HepG2 (cell line): Measurements from ENCODE around the gene SECTM1. TPM values are rescaled to one million over a fixed set of nuclear protein-coding genes. Genes with fewer than 3 reads are reported as not detected.

Experiments used
- ATAD3A ChIP-seq: sonication (generic); formaldehyde crosslinking; IDR thresholded peaks from 2 replicates; pipeline ENCODE4 v1.4.0; 2020; ENCODE audit warnings: missing genetic modification reagents
- CREB1 ChIP-seq, 2 experiments: fragments of 450-650 bp in 1 of 2; IDR thresholded peaks; 2 replicates each; pipeline ENCODE4 v1.6.1; 2016 to 2017; ENCODE audit warnings: control low read depth in 1 of 2, mild to moderate bottlenecking in 1 of 2, missing compliant biosample characterization in 1 of 2, missing genetic modification characterization in 1 of 2
- LCORL ChIP-seq, 2 experiments: fragments of 450-650 bp in 1 of 2; sonication (generic) in 1 of 2; formaldehyde crosslinking in 1 of 2; IDR thresholded peaks; 2 replicates each; pipeline versions ENCODE4 v1.5.0 to v1.6.1; 2017 to 2020; ENCODE audit warnings: antibody characterized with exemption in 1 of 2, missing genetic modification reagents in 1 of 2
- MED13 ChIP-seq: sonication (generic); formaldehyde crosslinking; IDR thresholded peaks from 2 replicates; pipeline ENCODE4 v1.5.0; 2020; ENCODE audit warnings: missing genetic modification reagents
- SAP130 ChIP-seq: IDR thresholded peaks from 2 replicates; pipeline ENCODE4 v1.6.1; 2016; ENCODE audit warnings: low read depth
- ZBTB38 ChIP-seq: sonication (generic); formaldehyde crosslinking; IDR thresholded peaks from 2 replicates; pipeline ENCODE4 v1.5.1; 2020; ENCODE audit warnings: mild to moderate bottlenecking, missing genetic modification reagents
- ZBTB7B ChIP-seq: sonication (generic); formaldehyde crosslinking; IDR thresholded peaks from 2 replicates; pipeline ENCODE4 v1.4.0; 2020; ENCODE audit warnings: missing genetic modification reagents
- ZFP36L1 ChIP-seq: sonication (generic); formaldehyde crosslinking; IDR thresholded peaks from 2 replicates; pipeline ENCODE4 v1.8.0; 2022; ENCODE audit warnings: mild to moderate bottlenecking, missing genetic modification reagents, moderate library complexity
- ZMYM3 ChIP-seq: sonication (generic); formaldehyde crosslinking; IDR thresholded peaks from 2 replicates; pipeline ENCODE4 v1.5.1; 2020; ENCODE audit warnings: mild to moderate bottlenecking, missing genetic modification reagents
- ZNF282 ChIP-seq: fragments of 450-650 bp; IDR thresholded peaks from 2 replicates; pipeline ENCODE4 v1.6.1; 2018; ENCODE audit not compliant: partially characterized antibody
- ZNF432 ChIP-seq: sonication (generic); formaldehyde crosslinking; IDR thresholded peaks from 2 replicates; pipeline ENCODE4 v1.5.0; 2020; ENCODE audit warnings: missing genetic modification reagents, mild to moderate bottlenecking, borderline replicate concordance
- ZSCAN25 ChIP-seq: sonication (generic); formaldehyde crosslinking; IDR thresholded peaks from 2 replicates; pipeline ENCODE4 v1.8.0; 2022; ENCODE audit warnings: mild to moderate bottlenecking, missing genetic modification reagents
- ZSCAN31 ChIP-seq: sonication (generic); formaldehyde crosslinking; IDR thresholded peaks from 2 replicates; pipeline ENCODE4 v1.5.0; 2020; ENCODE audit warnings: low read depth, mild to moderate bottlenecking, missing genetic modification reagents
- polyA plus RNA-seq, 8 experiments: library from polyadenylated mRNA; depleted of rRNA in 3 of 8; stranded (reverse) in 7 of 8; unstranded in 1 of 8; fragments of >200 nt; fragmentation: Illumina TruSeq in 4 of 8; extraction: Trizol in 4 of 8; gene quantifications; 2 replicates each; pipeline versions ENCODE4 v1.2.1 to v1.2.3, GENCODE V29; 2011 to 2016; ENCODE audit warnings: low read depth in 4 of 8, missing spikeins in 1 of 8, mixed read lengths in 1 of 8; ENCODE audit not compliant: insufficient read depth in 1 of 8
- total RNA-seq, 5 experiments: library from RNA; depleted of rRNA; stranded (reverse); fragments of >200 nt; fragmentation: Illumina TruSeq; extraction: Trizol; gene quantifications; 2 replicates each; pipeline ENCODE4 v1.2.3, GENCODE V29; 2016; ENCODE audit warnings: low read depth in 1 of 5
- TF ChIP-seq, protein P1 (sequence below): sonication (generic); IDR thresholded peaks from 2 replicates; pipeline ENCODE4 v1.6.1; 2016; ENCODE audit warnings: low read depth, borderline replicate concordance
- TF ChIP-seq, protein P2 (sequence below): sonication (generic); formaldehyde crosslinking; IDR thresholded peaks from 2 replicates; pipeline ENCODE4 v1.4.0; 2020; ENCODE audit warnings: mild to moderate bottlenecking, missing genetic modification reagents, borderline replicate concordance
- TF ChIP-seq, protein P3 (sequence below): sonication (generic); formaldehyde crosslinking; IDR thresholded peaks from 2 replicates; pipeline ENCODE4 v1.4.0; 2020; ENCODE audit warnings: missing genetic modification reagents
- TF ChIP-seq, protein P4 (sequence below), 2 experiments: IDR thresholded peaks; 2 replicates each; pipeline ENCODE4 v1.6.1; 2011 to 2012; ENCODE audit warnings: low read length in 2 of 2, borderline replicate concordance in 1 of 2, low read depth in 1 of 2, mild to moderate bottlenecking in 1 of 2, moderate library complexity in 1 of 2

The SECTM1 gene
- total and polyA plus RNA-seq, 2 of the 13 experiments (the other 11 are each of a cell fraction or from before 2014, with no cell fraction given), result 3.5 to 5.3 TPM

DNA sequence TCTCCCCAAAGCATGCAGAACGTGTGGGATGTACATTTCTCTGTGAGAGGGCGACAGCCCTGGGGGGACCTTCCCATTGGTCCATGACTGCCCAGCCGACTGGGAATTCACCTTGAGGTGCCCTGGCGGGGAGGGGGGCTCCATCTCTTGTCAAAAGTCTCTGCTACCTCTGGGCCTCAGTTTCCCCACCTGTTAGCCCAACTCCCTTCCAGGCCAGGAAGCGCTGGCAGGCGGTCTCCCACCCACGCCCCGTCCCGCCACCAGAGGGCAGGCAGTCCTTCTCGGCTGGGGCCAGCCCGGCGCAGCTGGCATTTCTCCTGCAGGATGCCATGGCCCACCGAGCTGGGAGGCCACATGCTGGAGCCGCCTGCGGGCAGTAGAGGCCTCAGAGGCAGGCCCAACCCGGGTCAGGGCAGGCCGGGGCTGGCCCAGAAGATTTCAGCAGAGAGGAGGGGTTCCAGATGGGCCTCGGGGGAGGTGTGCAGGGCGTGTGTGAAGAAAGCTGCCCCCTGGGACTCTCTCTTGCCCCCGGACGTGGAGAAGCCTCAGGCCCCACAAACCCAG, 32.8 kb downstream of the SECTM1 start (continued):
- TF ChIP-seq ZBTB7B (CRISPR knock-in tag), result peak; percentile 88
- TF ChIP-seq ZSCAN31 (CRISPR knock-in tag), result peak; percentile 68; the same call in 1 of the 2 replicates
- no peak for TF ChIP-seq ZNF282
- TF ChIP-seq ZBTB38 (CRISPR knock-in tag), result peak; percentile 85; the same call in 1 of the 2 replicates
- peak; percentile 43; the same call in 1 of the 2 replicates for TF ChIP-seq SAP130 (CRISPR knock-in tag)
- no peak for TF ChIP-seq ZFP36L1 (CRISPR knock-in tag)
- TF ChIP-seq ZNF432 (CRISPR knock-in tag), result no peak
- TF ChIP-seq, protein P1, sequence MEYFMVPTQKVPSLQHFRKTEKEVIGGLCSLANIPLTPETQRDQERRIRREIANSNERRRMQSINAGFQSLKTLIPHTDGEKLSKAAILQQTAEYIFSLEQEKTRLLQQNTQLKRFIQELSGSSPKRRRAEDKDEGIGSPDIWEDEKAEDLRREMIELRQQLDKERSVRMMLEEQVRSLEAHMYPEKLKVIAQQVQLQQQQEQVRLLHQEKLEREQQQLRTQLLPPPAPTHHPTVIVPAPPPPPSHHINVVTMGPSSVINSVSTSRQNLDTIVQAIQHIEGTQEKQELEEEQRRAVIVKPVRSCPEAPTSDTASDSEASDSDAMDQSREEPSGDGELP, result peak; percentile 65; the same call in 1 of the 2 replicates
- TF ChIP-seq, protein P2, sequence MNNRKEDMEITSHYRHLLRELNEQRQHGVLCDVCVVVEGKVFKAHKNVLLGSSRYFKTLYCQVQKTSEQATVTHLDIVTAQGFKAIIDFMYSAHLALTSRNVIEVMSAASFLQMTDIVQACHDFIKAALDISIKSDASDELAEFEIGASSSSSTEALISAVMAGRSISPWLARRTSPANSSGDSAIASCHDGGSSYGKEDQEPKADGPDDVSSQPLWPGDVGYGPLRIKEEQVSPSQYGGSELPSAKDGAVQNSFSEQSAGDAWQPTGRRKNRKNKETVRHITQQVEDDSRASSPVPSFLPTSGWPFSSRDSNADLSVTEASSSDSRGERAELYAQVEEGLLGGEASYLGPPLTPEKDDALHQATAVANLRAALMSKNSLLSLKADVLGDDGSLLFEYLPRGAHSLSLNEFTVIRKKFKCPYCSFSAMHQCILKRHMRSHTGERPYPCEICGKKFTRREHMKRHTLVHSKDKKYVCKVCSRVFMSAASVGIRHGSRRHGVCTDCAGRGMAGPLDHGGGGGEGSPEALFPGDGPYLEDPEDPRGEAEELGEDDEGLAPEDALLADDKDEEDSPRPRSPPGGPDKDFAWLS (CRISPR knock-in tag), result no peak
- TF ChIP-seq LCORL (IDR thresholded peaks at IDR 0.05), result no peak
- TF ChIP-seq LCORL (CRISPR knock-in tag; IDR thresholded peaks at IDR 0.05), result peak; percentile 51; the same call in 1 of the 2 replicates
- TF ChIP-seq MED13 (CRISPR knock-in tag), result 0 out of 2 replicates have a peak, but pooled peaks have one; percentile 42
- TF ChIP-seq, protein P3, sequence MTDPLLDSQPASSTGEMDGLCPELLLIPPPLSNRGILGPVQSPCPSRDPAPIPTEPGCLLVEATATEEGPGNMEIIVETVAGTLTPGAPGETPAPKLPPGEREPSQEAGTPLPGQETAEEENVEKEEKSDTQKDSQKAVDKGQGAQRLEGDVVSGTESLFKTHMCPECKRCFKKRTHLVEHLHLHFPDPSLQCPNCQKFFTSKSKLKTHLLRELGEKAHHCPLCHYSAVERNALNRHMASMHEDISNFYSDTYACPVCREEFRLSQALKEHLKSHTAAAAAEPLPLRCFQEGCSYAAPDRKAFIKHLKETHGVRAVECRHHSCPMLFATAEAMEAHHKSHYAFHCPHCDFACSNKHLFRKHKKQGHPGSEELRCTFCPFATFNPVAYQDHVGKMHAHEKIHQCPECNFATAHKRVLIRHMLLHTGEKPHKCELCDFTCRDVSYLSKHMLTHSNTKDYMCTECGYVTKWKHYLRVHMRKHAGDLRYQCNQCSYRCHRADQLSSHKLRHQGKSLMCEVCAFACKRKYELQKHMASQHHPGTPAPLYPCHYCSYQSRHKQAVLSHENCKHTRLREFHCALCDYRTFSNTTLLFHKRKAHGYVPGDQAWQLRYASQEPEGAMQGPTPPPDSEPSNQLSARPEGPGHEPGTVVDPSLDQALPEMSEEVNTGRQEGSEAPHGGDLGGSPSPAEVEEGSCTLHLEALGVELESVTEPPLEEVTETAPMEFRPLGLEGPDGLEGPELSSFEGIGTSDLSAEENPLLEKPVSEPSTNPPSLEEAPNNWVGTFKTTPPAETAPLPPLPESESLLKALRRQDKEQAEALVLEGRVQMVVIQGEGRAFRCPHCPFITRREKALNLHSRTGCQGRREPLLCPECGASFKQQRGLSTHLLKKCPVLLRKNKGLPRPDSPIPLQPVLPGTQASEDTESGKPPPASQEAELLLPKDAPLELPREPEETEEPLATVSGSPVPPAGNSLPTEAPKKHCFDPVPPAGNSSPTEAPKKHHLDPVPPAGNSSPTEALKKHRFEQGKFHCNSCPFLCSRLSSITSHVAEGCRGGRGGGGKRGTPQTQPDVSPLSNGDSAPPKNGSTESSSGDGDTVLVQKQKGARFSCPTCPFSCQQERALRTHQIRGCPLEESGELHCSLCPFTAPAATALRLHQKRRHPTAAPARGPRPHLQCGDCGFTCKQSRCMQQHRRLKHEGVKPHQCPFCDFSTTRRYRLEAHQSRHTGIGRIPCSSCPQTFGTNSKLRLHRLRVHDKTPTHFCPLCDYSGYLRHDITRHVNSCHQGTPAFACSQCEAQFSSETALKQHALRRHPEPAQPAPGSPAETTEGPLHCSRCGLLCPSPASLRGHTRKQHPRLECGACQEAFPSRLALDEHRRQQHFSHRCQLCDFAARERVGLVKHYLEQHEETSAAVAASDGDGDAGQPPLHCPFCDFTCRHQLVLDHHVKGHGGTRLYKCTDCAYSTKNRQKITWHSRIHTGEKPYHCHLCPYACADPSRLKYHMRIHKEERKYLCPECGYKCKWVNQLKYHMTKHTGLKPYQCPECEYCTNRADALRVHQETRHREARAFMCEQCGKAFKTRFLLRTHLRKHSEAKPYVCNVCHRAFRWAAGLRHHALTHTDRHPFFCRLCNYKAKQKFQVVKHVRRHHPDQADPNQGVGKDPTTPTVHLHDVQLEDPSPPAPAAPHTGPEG (CRISPR knock-in tag), result no peak
- peak; percentile 80 for TF ChIP-seq ZMYM3 (CRISPR knock-in tag)
- TF ChIP-seq, protein P4, sequence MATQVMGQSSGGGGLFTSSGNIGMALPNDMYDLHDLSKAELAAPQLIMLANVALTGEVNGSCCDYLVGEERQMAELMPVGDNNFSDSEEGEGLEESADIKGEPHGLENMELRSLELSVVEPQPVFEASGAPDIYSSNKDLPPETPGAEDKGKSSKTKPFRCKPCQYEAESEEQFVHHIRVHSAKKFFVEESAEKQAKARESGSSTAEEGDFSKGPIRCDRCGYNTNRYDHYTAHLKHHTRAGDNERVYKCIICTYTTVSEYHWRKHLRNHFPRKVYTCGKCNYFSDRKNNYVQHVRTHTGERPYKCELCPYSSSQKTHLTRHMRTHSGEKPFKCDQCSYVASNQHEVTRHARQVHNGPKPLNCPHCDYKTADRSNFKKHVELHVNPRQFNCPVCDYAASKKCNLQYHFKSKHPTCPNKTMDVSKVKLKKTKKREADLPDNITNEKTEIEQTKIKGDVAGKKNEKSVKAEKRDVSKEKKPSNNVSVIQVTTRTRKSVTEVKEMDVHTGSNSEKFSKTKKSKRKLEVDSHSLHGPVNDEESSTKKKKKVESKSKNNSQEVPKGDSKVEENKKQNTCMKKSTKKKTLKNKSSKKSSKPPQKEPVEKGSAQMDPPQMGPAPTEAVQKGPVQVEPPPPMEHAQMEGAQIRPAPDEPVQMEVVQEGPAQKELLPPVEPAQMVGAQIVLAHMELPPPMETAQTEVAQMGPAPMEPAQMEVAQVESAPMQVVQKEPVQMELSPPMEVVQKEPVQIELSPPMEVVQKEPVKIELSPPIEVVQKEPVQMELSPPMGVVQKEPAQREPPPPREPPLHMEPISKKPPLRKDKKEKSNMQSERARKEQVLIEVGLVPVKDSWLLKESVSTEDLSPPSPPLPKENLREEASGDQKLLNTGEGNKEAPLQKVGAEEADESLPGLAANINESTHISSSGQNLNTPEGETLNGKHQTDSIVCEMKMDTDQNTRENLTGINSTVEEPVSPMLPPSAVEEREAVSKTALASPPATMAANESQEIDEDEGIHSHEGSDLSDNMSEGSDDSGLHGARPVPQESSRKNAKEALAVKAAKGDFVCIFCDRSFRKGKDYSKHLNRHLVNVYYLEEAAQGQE (IDR thresholded peaks at IDR 0.05; ENCODE audit: borderline replicate concordance in 1 of 2, low read depth in 1 of 2, low read length in 2 of 2), result no peak
- TF ChIP-seq CREB1 (IDR thresholded peaks at IDR 0.05), result no peak
- TF ChIP-seq CREB1 (CRISPR knock-in tag; IDR thresholded peaks at IDR 0.05), result no peak
- peak; percentile 87; the same call in 1 of the 2 replicates for TF ChIP-seq ZSCAN25 (CRISPR knock-in tag)
- no peak for TF ChIP-seq ATAD3A (CRISPR knock-in tag)
